NAMALWA (cell line): ENCODE results near the gene ACTRT2.

ENCODE experiments used
- DNase-seq: peaks from one replicate; pipeline ENCODE4 v3.0.0-alpha.2; 2015; ENCODE audit warnings: low spot score

ACTRT2 gene

DNA sequence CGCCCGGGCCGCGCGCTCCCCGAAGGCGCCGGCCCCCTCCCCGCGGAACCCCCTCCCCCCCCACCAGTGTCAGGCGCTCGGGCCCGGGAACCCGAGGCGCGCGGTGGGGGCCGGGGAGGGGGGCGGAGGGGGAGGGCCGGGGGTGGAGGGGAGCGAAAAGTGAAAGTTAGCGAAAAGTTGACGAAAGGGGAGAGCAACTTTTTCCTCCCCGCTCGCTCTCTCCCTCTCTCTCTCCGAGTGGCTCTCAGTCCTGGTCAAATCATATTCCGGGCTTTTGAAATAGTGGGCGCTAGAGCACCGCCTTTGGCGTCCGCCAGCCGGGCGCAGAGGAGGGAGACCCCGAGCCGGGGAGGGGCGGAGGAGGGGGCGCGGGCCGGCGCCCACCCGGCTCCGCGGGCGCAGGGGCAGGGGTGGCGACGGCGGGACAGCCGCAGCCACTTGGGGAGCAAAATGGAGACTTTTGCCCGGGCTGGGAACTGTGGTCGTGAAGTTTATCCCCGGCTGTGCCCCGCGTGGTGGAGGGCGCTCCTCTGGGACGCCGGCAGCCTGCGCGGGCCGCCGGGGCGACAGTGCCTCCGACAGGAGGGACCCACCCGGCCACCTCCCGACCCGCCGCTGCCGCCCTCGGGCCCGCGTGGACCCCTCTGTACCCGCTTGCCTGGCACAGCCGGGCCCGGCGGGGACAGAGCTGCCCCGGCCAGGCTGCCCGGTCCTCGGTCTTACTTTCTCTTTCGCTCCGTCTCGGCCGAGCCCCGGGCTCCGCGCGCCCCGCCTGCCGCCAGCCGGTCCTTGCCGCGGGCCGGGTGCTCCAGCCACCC lies 48.4 kb downstream of the ACTRT2 start:
- no peak for DNase-seq

DNA sequence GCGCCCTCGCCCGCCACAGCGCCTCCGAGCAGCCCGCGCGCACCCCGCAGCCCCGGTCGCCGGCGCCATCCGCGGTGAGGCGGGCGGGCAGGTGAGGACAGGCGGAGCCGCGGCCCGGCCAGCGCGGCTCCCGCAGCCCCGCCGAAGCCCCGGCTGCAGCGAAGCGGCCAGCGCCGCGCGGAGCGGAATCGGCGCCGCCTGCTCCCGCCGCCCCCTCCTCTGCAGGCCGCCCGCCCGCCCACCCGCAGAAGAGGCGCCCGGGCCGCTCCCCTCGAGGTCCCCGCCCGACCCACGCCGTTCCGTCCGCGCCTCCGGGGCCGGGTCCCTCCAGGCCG lies 49.0 kb downstream of the ACTRT2 start:
- DNase-seq, result no peak

DNA sequence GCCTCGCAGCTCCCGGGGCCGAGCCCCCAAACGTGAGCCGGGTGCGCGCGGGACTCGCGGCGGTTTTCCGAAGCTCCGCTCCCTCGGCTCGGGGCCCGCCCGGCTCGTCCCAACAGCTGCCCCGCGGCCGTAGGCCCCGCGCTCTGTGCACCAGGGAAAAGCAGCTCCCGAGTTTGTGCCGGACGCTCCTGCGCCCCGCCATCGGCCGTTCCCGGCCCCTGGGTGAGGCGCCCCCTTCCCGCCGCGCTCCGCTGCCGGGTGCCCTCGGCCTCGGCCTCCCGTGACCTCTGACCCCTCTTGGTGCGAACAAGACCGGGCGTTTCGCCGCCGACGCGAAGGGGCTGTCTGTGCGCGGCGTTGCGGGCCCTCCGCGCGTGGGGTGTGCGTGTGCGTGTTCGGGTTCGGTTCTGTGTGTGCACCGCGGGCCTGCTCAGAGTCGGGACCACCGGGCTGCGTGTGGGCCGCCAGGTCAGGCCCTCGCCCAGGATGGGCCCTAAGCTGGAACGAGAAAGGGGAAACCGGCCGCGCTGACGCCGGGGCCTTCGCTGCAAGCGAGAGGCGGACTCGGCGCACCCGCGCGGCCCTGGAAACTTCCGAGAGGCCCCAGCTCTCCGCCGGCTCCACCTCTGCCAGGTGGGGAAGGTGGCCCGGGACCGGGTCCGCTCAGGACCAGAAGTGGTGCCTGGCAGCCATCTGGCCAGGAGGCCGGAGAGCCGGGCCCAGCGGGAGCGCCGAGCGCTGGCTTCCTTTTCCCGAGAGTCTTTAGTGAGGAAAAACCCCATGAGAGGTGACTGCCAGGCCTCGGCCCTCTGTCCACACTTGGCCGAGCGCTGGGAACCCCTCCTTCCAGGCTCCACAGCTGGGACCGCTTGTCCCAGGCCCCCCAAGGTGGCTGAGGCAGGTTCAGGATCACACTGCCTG lies 49.6 kb downstream of the ACTRT2 start:
- DNase-seq, result no peak

DNA sequence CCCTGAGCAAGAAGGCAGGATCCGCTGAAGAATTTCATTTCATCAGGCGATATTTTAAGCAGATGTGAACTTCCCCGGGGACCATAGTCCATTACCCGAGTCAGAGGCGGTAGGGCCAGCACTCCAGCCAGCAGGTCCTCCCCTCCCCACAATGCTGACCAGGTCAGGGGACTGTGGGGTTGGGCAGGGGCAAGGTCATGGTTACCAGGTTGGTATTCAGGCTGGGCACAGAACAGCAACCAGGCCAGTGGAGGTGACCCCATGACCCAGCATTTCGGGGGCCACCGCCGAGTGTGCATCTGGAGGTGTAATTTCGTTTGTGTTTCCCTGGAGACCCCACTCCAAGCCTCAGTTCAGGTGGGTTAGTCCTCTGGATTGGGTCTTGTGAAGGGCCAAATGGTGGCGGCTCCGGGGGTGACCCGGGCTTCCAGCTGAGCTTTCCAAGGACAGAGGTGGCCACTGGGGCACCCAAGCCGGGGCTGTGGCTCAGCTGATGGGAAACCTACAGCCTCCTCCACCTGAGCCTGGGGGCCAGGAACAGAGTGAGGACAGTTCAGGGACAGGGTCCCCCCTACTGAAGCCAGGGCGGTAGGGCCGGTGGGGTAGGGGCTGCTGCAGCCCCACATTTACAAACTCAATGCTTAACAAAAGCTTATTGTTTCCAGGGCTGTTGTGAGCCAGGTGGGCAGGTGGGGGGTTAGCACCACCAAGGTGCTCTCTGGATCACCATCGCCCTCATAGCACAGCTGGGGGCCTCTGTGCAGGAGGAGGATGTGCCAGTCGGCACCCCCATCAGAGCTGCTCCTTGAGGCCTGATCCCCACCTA lies 50.5 kb downstream of the ACTRT2 start:
- DNase-seq, result no peak
